NCI-H345 (cell line): ENCODE measurements around the gene LCTL.

Experiments used
- DNase-seq: peaks from one replicate; lab custom pipeline; 2025; lab: John Stamatoyannopoulos, UW

The LCTL gene

DNA sequence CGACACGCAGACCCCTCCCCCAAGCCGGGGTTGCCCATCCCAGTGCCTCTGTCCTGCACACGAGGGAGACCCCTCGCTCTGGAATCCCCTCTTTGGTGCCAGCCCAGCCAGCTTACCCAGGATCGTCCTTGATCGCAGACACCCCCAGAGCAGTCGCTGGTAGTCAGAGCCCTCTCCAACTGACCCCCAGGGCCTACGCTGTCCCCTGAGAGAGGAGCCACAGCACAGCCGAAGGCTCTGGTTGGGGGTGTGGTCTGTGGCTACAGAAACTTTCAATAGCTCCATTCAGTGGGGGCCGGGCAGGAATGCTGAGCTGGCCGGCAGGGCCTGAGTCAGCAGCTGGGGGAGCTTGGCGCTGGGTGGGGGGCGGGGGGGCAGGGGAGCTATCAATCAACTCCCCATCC, at the start of gene LCTL:
Gene LCTL, minus strand, starts transcription at position 258 of the 404 bp plus-strand sequence. CDS start 633 bp downstream, outside the sequence.
- DNase-seq, result no peak

DNA sequence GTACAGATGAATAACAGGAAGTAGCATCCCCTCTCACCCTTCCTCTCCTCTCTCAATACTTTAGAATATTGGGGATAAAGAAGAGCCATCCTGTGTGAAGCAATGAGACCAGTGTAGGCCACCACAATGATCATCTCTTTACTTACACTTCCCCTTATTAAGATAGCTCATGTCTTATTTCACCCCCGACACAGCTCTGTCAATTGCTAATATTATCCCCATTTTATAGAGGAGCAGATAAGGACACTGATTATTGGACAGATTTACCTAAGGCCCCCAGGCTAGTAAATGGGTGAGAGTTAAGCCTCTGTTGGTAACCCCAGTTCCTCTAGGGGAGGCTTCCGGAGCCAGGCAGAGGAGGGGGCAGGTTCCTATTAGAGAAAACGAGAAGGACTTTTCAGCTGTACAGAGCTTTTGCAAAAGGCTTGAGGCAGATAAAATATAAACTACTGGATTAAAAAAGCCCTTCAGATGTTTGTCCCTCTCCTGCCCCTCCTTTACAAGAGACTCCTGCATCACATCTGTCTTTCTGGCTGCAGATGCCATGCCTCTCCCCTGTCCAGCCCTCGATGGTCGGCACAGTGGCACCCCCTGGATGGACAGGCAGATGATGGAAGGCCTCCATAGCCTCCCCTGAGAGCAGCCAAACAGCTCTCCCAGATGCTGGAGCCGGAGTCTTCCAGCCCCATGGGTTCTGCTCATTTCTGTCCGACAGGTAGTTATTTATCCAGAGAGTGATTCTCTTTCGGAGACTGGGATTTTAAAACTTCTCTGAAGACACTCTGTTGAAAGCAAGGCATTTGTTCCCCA, 49.4 kb upstream of the LCTL start:
- no peak for DNase-seq

- DNase-seq, result no peak
Measured at GRCh38 chr15:66614456-66614855, 48.7 kb upstream of the LCTL start.

GRCh38 chr15:66613743-66614142, 47.9 kb upstream of the LCTL start:
- no peak for DNase-seq

- no peak for DNase-seq
Measured at GRCh38 chr15:66611257-66612053, 45.7 kb upstream of the LCTL start.

- DNase-seq, result no peak
Measured at GRCh38 chr15:66609876-66610275, 44.1 kb upstream of the LCTL start.

DNA sequence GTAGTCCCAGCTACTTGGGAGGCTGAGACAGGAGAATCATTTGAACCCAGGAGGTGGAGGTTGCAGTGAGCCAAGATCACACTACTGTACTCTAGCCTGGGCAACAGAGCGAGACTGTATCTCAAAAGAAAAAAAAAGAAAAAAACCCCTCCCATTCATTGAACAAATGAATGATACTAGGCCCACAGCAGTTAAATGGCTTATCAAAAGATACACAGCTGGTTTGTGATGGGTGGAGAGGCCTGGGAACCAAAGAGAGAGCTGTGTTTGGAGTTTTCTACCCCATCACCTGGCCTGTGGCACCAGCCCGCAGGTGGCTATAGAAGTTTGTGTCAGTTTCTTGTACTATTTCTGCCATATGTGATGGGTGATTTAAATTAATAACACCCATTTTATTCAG, 43.1 kb upstream of the LCTL start:
- DNase-seq, result no peak

DNA sequence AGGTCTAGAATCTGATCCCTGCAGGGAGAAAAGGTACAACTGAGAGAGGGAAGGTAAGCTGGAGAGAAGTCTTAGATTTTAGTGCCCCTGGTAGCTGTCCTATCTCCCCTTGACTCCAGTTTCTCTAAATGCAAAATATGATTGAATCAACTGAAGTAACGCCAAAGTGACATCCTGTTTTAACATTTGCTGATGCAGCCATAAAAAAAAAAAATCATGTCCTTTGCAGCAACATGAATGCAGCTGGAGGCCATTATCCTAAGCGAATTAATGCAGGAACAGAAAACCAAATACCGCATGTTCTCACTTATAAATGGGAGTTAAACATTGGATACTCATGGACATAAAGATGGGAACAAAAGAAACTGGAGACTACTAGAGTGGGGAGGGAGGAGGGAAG, 42.4 kb upstream of the LCTL start:
- no peak for DNase-seq

- peak; percentile 3 for DNase-seq
Measured at GRCh38 chr15:66603301-66604179, 37.7 kb upstream of the LCTL start.

GRCh38 chr15:66601521-66601920, 35.7 kb upstream of the LCTL start:
- no peak for DNase-seq

- no peak for DNase-seq
Measured at GRCh38 chr15:66600240-66600627, 34.4 kb upstream of the LCTL start.

GRCh38 chr15:66599536-66600239, 33.9 kb upstream of the LCTL start:
- DNase-seq, result no peak

- DNase-seq, result no peak
Measured at GRCh38 chr15:66598095-66598815, 32.5 kb upstream of the LCTL start.

DNA sequence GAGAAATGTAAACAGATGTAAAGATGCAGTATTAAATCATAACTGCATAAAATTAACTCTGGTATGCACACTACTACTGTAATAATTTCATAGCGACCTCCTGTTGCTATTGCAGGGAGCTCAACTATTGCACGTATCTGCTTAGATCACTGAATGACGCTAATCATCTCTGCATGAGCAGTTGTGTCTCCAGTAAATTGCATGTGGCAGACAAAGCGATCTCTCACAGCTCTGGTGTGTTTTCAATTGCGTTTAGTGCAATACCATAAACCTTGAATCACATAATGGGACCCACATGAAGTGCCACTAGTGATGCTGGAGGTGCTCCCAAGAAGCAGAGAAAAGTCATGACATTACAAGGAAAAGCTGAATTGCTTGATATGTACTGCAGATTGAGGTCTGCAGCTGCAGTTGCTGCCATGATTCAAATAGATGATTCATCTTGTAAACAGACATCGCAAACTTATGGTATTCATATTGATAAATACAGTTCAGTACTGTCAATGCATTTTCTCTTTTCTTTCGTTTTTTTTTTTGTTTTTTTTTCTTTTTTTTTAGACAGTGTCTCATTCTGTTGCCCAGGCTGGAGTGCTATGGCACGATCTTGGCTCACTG, 30.2 kb upstream of the LCTL start:
- DNase-seq, result no peak

GRCh38 chr15:66595332-66595731, 29.5 kb upstream of the LCTL start:
- DNase-seq, result no peak

GRCh38 chr15:66594836-66595235, 29.0 kb upstream of the LCTL start:
- no peak for DNase-seq

DNA sequence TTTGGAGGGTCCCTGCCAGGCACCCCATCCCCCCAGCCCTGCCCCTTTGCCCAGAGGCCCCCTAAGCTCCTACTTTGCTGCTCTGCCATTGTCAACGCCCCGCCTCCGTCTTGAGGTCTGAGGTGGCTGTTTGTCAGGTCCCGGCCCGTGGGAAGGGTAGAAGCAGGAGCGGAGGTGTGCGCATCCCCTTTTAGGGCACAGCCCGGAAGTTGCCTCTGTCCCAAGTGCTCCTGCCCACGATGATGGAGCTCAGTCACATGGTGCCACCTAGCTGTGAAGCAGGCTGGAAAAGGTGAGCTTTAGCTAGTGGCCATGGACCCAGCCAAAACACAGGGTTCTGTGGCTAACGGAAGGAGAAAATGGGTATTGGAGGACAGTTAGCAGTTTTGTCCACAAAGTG, 28.5 kb upstream of the LCTL start:
- no peak for DNase-seq

- no peak for DNase-seq
Measured at GRCh38 chr15:66593219-66593780, 27.5 kb upstream of the LCTL start.

DNA sequence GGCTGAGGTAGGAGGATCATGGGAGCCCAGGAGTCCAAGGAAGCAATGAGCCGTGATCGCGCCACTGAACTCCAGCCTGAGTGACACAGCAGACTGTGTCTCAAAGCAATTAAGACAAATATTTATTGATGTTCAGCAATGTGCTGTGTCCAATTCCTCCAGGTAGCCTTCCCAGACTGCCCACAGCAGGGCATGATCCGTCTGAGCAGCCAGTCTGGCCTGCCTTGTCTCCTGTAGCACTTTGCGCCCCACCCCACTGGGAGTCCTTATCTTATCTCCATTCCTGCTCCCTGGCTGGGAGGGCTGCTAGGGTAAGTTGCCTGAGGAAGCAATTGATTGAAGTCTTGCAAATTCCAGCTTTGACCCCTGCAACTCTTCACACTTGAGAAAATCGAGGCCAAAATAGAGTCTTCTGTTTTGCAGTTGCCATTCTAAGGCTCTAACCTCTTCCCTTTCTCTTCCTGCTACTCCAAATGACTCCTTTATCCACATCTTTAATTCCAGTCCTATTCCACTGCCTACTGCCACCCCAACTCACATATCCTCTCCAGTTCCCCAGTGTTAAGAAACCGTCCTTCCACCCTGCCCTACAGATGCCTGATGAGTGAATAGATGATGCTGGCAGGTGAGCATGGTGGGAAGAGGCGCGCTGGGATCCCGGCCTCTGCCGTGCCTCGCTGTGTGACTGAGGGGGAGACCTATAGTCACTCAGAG, 26.9 kb upstream of the LCTL start:
- no peak for DNase-seq
